Epidermal melanocyte (primary cell): ENCODE results near the gene RUSC2.
"Not testable (repeated sequence)": the region's sequence is repeated elsewhere in the genome, so short reads cannot be mapped to it uniquely, and the experiment has no call there.

Experiments
- DNase-seq: peaks from one replicate; pipeline ENCODE4 v3.0.0; 2011; ENCODE audit warnings: low spot score; ENCODE audit not compliant: insufficient read length

RUSC2 gene

GRCh38 chr9:35522700-35523099 lies 32.8 kb downstream of the RUSC2 start:
- DNase-seq = no peak

GRCh38 chr9:35523556-35523955 lies 33.6 kb downstream of the RUSC2 start:
- not testable (repeated sequence) for DNase-seq

- no peak for DNase-seq
These were observed 36.3 kb downstream of the RUSC2 start for GRCh38 chr9:35526087-35526801.

GRCh38 chr9:35529161-35529823 lies 39.4 kb downstream of the RUSC2 start:
- no peak for DNase-seq

GRCh38 chr9:35533398-35533797 lies 43.5 kb downstream of the RUSC2 start:
- no peak for DNase-seq

- not testable (repeated sequence) for DNase-seq
These were observed 45.0 kb downstream of the RUSC2 start for GRCh38 chr9:35534921-35535320.

GRCh38 chr9:35537913-35538312 lies 48.0 kb downstream of the RUSC2 start:
- no peak for DNase-seq

GRCh38 chr9:35538361-35539234 lies 48.7 kb downstream of the RUSC2 start:
- peak; percentile 76 for DNase-seq
